H4 (cell line): ENCODE results near the gene KCNA1. TPM values are rescaled to one million over a fixed set of nuclear protein-coding genes. Genes with fewer than 3 reads are reported as not detected.
"Not testable (repeated sequence)": the region's sequence is repeated elsewhere in the genome, so short reads cannot be mapped to it uniquely, and the experiment has no call there.

Experiments used
- DNase-seq: peaks from one replicate; pipeline ENCODE4 v3.0.0-alpha.2; 2015; ENCODE audit warnings: low spot score
- total RNA-seq: library from RNA; depleted of rRNA; stranded (reverse); fragments of >200 nt; shearing (Covaris generic); gene quantifications from 2 replicates; pipeline ENCODE4 v1.2.3, GENCODE V29; 2014; rRNA removed

The KCNA1 gene
- 0.37 TPM in 1 of 2 replicates, not detected in the other for total RNA-seq

DNA sequence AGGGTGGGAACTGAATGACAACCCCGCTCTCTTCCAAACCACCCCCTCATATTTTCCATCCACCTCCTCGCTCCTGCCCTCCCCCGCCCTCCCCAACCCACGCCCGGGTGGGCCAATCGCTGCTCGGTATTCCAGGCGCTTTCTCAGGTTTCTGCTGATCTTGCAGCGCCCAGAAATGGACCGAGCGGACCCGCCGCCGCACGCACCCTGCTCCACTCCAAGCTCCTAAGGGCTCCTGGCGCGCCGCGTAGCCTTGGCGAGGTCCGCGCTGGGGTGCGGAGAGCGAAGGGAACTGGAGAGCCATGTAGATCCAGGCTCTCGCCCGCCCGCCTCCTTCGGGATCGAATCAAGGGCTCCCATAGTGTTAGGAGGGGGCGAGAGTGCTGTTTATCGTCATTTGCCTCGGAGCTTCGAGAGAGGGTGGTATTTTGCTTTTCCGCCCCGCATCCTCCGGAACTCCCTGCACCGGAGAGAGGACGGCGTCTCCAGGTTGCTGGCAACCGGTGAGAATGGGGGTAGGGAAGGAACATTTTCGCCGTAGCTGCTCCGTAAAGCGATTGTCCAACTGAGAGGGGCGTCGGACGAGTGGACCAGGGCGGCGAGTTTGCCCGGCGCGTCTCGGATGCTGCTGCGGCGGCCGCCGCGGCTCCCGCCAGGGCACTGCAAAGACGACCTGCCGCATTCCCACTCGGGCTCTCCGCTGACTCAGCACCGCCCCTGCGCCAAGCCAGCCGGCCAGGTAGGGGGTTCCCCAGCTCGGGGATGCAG, at the start of gene KCNA1:
KCNA1 (plus strand) TSS at position 172 of the 768 bp plus-strand sequence. CDS start 1,474 bp downstream, outside the sequence.
- no peak for DNase-seq

DNA sequence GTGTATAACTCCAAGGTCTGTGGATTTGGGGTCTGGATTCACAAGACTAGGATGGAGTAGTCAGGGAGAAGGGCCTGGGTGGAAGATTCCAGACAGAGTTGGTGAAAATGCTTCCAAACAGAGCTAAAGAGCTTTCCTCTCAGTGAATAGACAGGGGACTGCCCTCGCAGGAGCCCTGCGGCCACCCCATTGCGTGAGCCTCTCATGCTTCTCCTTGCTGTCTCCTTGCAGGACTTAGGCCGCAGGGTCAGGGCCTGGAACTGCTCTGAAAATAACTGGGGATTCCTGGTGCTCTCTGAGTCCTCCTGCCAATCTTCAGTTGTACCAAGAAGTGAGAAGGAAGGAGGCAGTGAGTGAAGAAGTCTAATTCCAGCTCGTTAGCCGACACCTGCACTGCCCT, 49.0 kb upstream of the KCNA1 start:
- DNase-seq = no peak

DNA sequence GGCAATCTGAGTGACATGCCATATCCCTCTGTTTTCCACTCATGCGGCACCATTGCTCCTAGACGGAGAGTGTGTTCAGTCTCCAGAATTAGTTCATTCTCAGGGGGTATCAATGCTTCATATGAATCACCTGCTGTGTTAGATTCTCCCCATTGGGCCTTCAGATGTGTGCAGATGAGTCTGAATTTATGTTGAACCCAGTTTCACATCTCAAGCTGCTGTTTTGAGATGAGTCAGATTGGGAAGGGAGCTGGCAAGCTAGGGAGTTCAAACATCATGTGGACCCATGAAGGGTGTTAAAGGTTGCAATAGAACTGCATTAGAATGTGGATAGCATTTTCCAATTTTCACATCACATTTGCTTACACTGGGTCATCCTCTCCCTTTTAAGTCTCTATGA, 46.9 kb upstream of the KCNA1 start:
- DNase-seq = no peak

DNA sequence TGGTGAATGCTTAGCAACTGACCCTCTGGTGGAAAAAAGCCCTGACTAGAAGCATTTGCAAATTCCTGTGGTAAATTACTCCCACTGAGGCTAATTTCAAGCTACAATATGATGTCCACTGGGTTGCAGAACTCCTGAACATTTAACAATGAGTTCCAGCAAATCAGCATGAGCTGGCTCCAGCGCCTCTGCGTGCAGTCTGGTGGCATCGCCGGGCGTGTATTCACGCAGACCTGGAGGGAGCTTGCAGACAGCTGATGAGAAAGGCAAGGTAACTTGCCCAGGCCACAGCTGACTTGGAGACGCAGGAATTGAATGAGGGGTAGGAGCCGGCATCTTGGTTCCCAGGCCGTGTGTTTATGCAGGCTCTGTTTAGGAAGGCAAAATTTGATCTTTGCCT, 45.1 kb upstream of the KCNA1 start:
- DNase-seq = no peak

DNA sequence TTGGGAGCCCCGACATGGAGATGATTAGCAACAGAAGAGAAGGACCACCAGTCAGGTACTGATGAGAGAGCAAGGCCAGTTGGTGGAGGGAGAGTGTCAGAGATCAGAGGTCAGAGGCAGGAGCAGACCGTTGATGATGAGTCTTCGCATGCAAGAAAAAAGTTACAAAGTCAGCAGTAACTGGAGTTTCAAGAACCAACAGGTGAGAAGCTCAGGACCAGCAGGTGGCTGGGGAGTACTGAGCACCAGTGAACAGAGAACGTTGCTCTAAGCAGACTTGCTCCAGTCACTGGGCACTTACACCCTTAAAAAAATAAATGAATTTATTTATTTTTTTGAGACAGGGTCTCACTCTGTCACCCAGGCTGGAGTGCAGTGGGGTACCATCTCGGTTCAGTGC, 44.5 kb upstream of the KCNA1 start:
- DNase-seq = no peak

DNA sequence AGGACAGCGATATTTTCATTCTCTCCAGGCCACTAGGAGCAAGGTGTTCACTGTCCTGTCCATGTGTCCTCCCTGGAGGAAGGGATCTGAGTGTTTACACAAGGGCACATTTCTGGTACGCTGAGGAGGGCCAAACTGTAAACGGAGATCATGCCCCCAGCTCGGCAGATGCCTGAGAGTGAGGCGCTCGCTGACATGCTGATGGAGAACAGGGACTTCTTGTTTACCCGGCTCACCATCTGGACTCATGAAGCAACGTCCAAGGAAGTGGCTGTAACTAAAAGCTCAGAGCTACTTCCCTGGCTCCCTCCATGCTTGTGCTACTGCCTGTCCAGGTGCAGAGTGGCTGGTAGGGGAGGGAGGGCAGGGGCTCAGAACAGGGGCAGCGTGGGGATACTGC, 43.4 kb upstream of the KCNA1 start:
- no peak for DNase-seq

DNA sequence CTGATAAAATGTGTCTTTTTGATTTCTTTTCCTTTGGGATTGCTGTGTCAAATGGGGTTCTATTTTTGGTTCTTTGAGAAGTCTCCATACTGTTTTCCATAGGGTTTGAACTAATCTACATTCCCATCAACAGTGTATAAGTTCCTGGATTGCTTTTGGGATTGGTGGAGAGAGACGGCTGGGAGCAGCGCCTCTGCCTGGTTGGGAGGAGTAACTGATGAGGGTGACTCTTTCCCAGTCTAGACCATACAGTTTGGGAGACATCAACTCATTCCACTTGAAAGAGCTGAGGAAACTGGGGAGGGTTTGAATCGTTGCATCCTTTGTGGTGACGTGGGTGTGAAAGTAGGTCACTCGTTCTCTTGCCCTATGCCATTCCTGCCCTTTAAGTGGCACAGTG, 42.3 kb upstream of the KCNA1 start:
- DNase-seq = no peak

DNA sequence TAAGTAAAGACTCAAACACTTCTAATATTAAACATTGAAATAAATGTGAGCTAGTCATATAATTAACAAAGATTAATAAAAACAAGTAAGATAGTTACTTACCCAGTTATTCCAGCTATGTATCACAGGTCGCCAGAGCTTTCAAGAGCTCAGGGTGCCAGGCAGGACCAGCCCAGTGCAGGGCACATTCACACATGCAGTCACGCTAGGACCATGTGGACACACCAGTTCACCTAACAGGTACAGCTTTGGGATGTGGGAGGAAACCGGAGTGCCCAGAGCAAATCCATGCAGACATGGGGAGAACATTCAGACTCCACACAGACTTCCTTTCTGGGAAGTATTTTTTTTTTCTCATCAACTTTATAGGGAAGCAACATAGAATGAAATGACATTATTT, 39.3 kb upstream of the KCNA1 start:
- no peak for DNase-seq

DNA sequence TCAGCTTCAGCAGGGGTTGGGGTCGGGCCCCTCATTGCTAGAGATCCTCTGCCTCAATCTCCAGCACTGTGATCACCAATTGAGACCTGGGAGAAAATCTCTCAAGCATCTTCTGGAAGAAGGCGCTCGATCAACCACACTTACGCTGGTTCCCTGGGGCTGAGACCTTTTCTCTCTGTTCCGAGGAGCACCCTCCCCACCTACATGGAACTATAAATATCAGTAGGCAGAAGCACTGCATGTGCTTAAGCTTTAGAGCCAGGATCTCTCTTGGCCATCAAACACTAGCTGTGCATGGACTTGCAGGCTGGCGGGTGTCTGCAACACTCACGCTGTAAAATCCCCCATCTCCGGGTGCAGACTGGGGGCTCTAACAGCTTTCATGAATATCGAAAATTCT, 38.2 kb upstream of the KCNA1 start:
- DNase-seq = no peak

DNA sequence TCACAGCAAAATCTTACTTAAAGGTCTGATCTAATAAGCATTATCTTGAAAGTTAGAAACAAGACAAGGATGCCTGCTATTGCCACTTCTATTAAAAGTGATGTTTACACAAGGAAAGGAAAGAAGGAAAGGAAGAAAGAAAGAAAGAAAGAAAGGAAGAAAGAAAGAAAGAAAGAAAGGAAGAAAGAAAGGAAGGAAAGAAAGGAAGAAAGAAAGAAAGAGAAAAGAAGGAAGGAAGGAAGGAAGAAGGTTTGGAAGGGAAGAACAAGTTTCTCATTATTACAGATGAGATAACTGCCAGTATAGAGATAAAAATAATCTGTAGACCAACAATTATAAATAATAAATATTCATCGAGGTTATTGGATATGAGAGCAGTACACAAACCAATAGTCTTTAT, 35.8 kb upstream of the KCNA1 start:
- DNase-seq = no peak

DNA sequence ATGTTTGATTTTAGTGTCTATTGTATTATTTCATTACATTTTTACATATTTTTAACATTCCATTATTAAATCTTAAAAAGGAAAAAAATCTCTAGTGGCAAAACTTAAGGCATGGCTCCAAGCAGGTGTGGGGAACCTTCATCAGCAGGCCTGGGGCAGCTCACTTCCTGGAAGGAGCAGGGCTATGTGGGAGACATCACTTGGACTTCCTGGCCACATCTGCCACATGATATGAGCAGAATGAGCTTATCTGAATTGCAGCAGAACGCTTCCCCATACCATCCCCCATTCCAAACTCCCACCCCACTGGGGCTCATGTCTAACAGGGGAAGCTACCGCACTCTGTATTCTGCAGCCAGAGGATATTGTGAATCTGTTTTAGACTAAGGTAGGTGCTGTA, 35.0 kb upstream of the KCNA1 start:
- DNase-seq = no peak

DNA sequence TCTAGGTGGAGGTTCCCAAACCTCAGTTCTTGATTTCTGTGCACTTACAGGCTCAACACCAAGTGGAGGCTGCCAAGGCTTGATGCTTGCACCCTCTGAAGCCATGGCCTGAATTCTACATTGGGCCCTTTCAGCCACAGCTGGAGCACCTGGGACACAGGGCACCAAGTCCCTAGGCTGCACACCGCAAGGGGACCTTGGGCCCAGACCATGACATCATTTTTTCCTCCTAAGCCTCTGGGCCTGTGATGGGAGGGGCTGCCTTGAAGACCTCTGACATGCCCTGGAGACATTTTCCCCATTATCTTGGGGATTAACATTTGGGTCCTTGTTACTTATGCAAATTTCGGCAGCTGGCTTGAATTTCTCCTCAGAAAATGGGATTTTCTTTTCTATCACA, 30.2 kb upstream of the KCNA1 start:
- not testable (repeated sequence) for DNase-seq

DNA sequence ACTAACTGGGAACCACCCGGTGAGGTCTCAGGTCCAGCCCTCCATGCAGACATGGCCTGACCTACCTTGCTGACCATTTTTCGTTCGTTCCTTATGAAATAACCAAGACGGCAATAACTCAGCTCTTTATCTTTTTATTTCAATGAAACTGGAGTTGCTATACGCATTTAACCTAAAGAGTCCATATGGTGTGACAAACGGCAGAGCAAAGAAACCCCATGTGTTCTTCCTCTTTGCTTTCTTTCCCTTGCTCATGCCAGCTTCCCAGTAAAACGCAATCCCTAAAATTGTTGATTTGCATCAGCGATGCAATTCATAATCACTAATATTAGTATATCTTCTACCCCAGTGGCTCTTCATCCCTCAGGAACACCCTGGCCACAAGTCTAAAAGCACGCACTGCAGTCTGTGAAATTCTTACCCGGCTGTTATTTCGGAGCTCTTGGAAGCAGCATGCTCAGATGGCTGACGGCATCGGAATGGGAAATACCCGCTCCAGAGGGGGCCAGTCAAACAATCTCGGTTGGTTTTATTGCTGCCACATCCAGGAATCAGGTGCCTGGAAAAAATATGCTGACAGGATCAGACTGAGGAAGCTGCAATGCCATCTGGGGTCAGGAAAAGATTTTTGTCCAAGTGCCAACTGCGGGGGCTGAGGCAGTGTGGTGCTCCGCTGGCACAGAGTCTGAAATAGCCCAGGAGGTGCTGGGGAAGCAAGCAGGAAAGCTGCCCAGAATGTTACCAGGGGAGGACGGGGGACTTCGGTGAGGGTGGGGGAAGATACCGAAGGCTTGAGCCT, 28.2 kb upstream of the KCNA1 start:
- no peak for DNase-seq

DNA sequence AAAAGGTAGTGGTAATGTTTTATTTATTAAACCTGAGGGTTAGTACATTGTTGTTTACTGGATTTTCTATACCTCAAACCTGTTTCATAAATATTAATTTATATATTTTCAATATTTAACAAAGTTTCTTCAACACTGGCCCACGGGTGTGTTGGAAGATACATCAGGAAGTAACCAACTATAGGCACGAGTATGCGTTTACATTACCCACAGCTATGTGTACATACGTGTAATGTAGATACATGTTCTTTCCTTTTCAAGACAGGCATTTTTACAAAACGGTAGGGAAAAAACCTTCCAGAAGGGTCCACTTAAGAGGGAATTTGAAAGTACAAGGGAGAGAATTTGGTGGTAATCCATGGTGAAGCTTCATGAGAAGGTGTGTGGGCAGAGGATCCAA, 17.8 kb upstream of the KCNA1 start:
- DNase-seq = no peak

DNA sequence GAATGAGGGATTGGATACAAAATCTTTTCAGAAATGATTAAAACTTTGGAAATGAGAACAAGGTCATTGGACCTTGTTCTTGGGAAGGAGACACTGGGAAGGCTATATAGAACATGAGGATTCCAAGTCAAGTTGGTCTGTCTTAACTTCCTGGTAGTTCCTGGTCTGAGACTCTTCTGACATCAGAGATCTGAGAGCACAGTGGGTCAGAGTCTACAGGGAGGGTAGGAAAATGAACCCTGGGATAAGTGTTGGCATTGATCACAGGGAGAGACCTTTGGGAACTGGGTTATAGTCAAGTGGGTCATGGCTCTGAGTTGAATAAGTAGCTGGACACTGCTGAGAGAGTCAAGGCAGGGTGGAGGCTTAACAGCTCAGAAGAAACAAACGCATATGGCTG, 17.3 kb upstream of the KCNA1 start:
- DNase-seq = no peak

DNA sequence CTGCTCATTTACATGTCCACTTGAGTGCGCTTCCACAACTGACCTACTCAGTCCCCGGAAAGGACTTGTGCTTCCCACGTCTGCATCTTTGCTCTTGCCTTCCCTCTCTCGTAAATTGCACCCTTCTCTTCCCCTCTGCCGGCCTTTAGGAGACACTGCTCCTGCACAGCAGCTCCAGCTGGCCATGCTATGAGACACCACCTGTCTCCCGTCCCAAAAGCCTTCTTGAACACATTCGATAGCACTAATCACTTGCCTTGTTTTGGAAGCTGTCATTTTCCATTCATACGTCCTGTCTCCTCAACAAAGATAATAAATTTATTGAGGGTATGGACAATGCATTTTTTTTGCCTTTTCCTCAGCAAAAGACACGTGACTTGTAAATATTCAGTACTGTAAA, 15.7 kb upstream of the KCNA1 start:
- no peak for DNase-seq

DNA sequence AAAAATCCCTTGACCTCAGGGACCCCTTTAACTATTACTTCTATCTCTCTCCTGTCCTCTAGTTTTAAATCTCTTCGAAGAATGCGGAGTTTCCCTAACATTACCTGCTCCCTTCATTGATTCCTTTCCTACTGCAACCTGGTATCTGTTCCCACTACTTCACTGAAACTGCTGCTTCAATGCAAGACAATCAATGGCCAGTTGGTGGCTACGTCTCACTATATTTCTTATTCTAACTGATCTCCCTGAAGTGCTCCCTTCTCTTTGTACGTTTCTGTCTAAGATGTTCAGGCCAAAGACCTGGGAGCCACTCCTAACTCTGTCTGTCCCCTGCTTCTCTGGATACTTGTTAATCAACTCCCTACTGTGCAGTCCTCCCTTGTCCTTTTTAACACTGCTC, 10.3 kb upstream of the KCNA1 start:
- no peak for DNase-seq

DNA sequence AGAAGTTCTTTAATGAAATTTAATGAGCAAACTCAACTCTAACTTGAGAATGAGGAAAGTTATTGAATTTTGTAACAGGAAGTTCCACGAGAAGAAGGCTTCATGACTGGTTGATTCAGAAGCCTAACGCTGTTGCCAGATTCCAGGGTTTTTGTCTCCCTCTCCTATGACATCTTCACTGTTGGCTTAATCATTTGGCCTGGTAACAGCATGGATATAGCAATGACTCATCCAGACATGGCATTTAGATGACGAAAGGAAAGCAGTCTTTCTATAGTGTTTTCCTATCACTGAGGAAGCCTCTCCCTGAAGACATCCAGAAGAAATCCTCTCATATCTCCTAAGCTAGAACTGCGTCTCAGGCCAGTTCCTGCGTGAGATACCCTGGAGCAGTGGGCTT, 9.4 kb upstream of the KCNA1 start:
- DNase-seq = peak; percentile 34

DNA sequence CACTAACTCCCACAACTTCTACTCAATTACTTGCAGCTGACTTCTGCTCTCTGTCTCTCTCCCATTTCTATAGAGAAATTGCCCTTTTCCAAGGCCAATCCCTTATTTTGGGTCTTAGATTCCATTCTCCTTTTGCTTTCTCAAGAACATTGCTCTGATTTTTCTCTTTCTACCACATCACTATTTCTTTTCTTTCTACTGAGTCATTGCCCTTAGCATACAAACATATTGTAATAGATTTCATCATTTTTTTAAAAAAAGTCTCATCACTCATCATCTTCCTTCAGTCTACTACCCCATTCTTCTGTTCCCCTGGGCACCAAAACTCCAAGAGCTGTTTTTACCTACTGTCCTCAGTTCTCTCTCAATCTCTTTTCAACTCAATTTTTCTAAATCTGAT, 4.4 kb upstream of the KCNA1 start:
- no peak for DNase-seq

DNA sequence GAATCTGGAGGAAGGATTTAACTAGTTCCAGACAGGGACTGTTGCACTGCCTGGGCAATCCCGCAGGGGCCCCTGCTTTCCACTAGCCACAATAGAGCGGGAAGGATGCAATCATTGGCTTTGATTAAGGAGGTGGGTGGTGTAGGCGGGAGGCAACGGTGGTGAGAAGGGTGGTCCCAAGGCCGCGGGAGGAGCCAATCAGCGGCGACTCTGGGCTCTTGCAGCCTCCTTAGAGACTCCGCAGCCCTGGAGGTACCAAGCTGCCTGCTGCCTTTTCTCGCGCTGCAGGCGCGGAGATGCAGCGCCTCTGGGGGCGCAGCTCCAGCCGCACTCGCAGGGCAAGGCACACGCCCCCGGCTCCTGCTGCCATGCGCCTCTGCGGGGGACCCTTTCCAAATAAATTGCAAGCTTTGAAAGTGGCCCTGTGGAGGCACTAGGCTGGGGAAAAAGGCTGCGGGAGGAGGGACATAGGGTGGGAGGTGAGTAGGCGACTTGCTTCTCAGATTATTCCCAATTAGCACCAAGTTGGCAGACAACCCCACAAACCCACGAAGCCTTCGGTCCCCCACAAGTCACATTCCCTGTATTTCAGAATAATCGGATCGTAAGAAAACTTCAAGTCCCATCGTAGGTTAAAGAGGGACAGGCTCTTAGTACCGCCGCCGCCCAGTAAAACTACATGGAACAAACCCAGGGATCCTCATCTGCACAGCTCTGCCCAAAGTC, 858 bp upstream of the KCNA1 start:
- no peak for DNase-seq

DNA sequence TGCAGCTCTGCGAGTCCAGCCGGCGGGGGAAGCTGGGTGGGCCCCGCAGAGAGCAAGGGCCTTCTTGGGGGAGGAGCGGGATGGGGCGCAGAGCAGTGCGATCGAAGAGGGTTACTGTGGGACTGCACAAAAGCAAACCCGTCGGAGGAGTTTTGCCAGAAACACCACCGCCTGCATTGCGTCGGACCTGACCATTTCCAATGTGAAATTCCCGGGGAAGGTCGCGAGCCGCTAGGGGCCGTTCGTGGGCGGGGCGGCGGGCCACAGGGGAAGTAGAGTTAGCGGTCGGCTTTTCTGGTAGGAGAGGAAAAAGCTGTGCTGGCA, 333 bp upstream of the KCNA1 start:
- no peak for DNase-seq

DNA sequence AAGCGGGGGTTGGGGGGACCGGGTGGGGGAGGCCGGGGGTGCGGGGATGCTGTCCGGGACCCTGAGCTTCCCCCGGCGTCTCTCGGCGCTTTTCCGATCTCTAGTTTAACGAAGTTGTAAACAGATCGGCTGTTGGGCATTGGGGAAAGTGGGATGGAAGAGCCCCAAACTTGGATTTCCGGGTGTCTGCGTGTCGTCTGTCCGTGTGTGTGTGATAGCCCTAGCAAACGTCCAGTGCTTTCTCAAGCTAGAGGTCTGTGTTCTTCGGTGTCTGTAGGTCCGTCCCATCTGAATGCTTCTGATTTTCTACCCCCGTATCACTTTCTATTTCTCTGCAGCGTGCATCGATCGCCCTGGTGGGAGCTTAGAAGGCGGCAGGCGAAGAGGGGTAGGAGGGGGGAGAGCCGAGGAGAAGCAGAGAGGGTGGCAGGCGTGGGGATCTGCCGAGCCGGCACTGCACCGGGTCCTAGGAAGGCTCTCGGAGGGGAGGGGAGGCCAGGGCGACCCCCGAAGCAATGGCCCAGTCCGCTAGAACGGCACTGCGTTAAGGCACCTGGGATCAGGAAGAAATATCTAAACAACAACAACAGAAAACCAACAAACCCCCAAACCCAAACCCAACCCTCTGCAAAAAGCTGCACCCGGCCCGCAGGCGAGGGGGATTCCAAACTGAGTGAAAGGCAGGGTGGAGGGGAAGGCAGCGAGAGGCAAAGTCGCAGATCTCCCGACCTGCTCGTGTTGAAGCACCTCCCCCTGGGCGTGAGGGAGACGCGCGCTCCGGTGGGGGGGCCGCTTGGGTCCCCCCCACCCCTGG, 1.0 kb downstream of the KCNA1 start:
- no peak for DNase-seq
